Endothelial cell of umbilical vein (primary cell): ENCODE data around the gene TAS1R1. TPM values are rescaled to one million over a fixed set of nuclear protein-coding genes. Genes with fewer than 3 reads are reported as not detected.

Experiments
- BruUV-seq: library from RNA; stranded (reverse); fragments of 400-500 nt; replicated peaks from 2 replicates; lab custom pipeline; 2021; lab: Mats Ljungman, UMichigan
- CTCF ChIA-PET: fragments of 300-600, 350-600 bp; sonication (Branson Sonifier 250); formaldehyde crosslinking; loops from one replicate; lab custom pipeline; 2021; ENCODE audit warnings: antibody characterized with exemption, inconsistent platforms; lab: Charles Lee
- POLR2A ChIA-PET: fragments of 300-600, 350-600 bp; sonication (Branson Sonifier 250); formaldehyde crosslinking; loops from one replicate; lab custom pipeline; 2021; ENCODE audit warnings: antibody characterized with exemption, inconsistent platforms; lab: Charles Lee
- DNase-seq: peaks from one replicate; pipeline ENCODE4 v3.0.0-alpha.2; 2011; ENCODE audit warnings: low read depth, low spot score
- FAIRE-seq: peaks from 2 replicates; lab custom pipeline; 2011; peaks lifted over from hg19 to GRCh38; lab: Jason Lieb, UNC
- H2AFZ ChIP-seq: 2 replicates; pipeline ENCODE4 v1.6.0; 2012; ENCODE audit warnings: low read depth, low read length, control low read depth, inconsistent platforms
- H3K27ac ChIP-seq: 2 replicates; pipeline ENCODE4 v1.5.1; 2011; ENCODE audit warnings: low read depth, mild to moderate bottlenecking, control low read depth, low read length, moderate library complexity; ENCODE audit not compliant: insufficient read depth
- H3K27me3 ChIP-seq, 2 experiments: 2 replicates each; pipeline versions ENCODE4 v1.6.0 to v1.6.1; 2011; ENCODE audit warnings: low read length in 2 of 2, mixed read lengths in 1 of 2; ENCODE audit not compliant: control insufficient read depth in 2 of 2, insufficient read depth in 2 of 2
- H3K36me3 ChIP-seq, 2 experiments: 2 replicates in 1 of 2; 3 replicates in 1 of 2; pipeline ENCODE4 v1.5.1; 2011; ENCODE audit warnings: low read length in 2 of 2, mild to moderate bottlenecking in 1 of 2, moderate library complexity in 1 of 2; ENCODE audit not compliant: control insufficient read depth in 2 of 2, insufficient read depth in 2 of 2; ENCODE audit errors: extremely low read depth in 1 of 2
- H3K4me1 ChIP-seq: 3 replicates; pipeline ENCODE4 v1.5.1; 2011; ENCODE audit warnings: mild to moderate bottlenecking, low read length; ENCODE audit not compliant: control insufficient read depth, insufficient read depth; ENCODE audit errors: extremely low read depth
- H3K4me2 ChIP-seq: 2 replicates; pipeline ENCODE4 v1.6.1; 2011; ENCODE audit warnings: low read length, control low read depth, mixed read lengths; ENCODE audit not compliant: insufficient read depth
- H3K4me3 ChIP-seq, 3 experiments: fragments of 200-600 bp in 1 of 3; sonication (generic), shearing (Covaris generic) in 1 of 3; replicated peaks in 1 of 3; 2 replicates each; pipeline ENCODE4 v1.5.1; 2011 to 2016; ENCODE audit warnings: control low read depth in 3 of 3, low read length in 3 of 3, mild to moderate bottlenecking in 2 of 3, inconsistent platforms in 1 of 3, low read depth in 1 of 3, moderate library complexity in 1 of 3; ENCODE audit not compliant: insufficient read depth in 1 of 3
- H3K79me2 ChIP-seq: 2 replicates; pipeline ENCODE4 v1.6.0; 2012; ENCODE audit warnings: low read length, inconsistent platforms; ENCODE audit not compliant: control insufficient read depth, insufficient read depth
- H3K9ac ChIP-seq: replicated peaks from 2 replicates; pipeline ENCODE3; 2011; ENCODE audit warnings: low read length, control low read depth; ENCODE audit not compliant: insufficient read depth; ENCODE audit errors: extremely low read depth
- H3K9me1 ChIP-seq: replicated peaks from 3 replicates; pipeline ENCODE4 v1.6.0; 2011; ENCODE audit warnings: mild to moderate bottlenecking, low read length; ENCODE audit not compliant: control insufficient read depth, insufficient read depth; ENCODE audit errors: extremely low read depth
- H3K9me3 ChIP-seq: replicated peaks from 2 replicates; pipeline ENCODE4 v1.5.1; 2012; ENCODE audit warnings: low read length, inconsistent platforms; ENCODE audit not compliant: control insufficient read depth, insufficient read depth
- H4K20me1 ChIP-seq: replicated peaks from 2 replicates; pipeline ENCODE3; 2011; ENCODE audit warnings: mild to moderate bottlenecking, low read length; ENCODE audit not compliant: control insufficient read depth, insufficient read depth; ENCODE audit errors: extremely low read depth
- CTCF ChIP-seq, 2 donors: IDR thresholded peaks; 1 replicate in 1 of 2; 2 replicates in 1 of 2; pipeline ENCODE4 v1.5.1; 2011; ENCODE audit warnings: low read length in 2 of 2, mild to moderate bottlenecking in 2 of 2, moderate library complexity in 2 of 2, control low read depth in 1 of 2, inconsistent platforms in 1 of 2, low read depth in 1 of 2; ENCODE audit not compliant: insufficient read depth in 1 of 2; ENCODE audit errors: extremely low read depth in 1 of 2
- EZH2 ChIP-seq: IDR thresholded peaks from 2 replicates; pipeline ENCODE4 v1.6.1; 2012; ENCODE audit warnings: borderline replicate concordance, low read depth, mild to moderate bottlenecking, moderate library complexity, low read length, inconsistent platforms; ENCODE audit not compliant: severe bottlenecking
- FOS ChIP-seq: IDR thresholded peaks from 2 replicates; pipeline ENCODE4 v1.6.1; 2011; ENCODE audit warnings: mild to moderate bottlenecking, low read length, moderate library complexity, borderline replicate concordance; ENCODE audit not compliant: insufficient read depth
- GATA2 ChIP-seq: IDR thresholded peaks from 2 replicates; pipeline ENCODE4 v1.7.0; 2011; ENCODE audit warnings: low read depth, mild to moderate bottlenecking, moderate library complexity, mixed read lengths, low read length; ENCODE audit not compliant: insufficient read length, insufficient read depth
- JUN ChIP-seq: IDR thresholded peaks from 2 replicates; pipeline ENCODE4 v1.6.1; 2011; ENCODE audit warnings: borderline replicate concordance, low read depth; ENCODE audit not compliant: insufficient read length, insufficient read depth
- MAX ChIP-seq: IDR thresholded peaks from 2 replicates; pipeline ENCODE4 v1.6.1; 2011; ENCODE audit not compliant: insufficient read depth, insufficient read length
- MYC ChIP-seq: IDR thresholded peaks from one replicate; pipeline ENCODE4 v1.6.1; 2011; ENCODE audit warnings: mild to moderate bottlenecking, low read depth, low read length
- POLR2A ChIP-seq: IDR thresholded peaks from 2 replicates; pipeline ENCODE4 v1.6.1; 2012; ENCODE audit warnings: low read depth, mild to moderate bottlenecking, control low read depth, low read length
- dilution Hi-C: fragments of 300-500 bp; cut with MboI; formaldehyde crosslinking; loops from one replicate; pipeline ENCODE4 v1.15.0; 2019; ENCODE audit warnings: low sequenced_read_pairs; ENCODE audit not compliant: extremely low pct_ligation_motif_present
- intact Hi-C: fragments of 100-400 bp; cut with micrococcal nuclease; formaldehyde crosslinking; loops from one replicate; pipeline ENCODE4 v1.10.0; 2022
- polyA plus RNA-seq, 4 experiments: library from polyadenylated mRNA; depleted of rRNA in 3 of 4; stranded (reverse) in 3 of 4; unstranded in 1 of 4; fragments of >200 nt; gene quantifications; 2 replicates each; pipeline versions ENCODE4 v1.2.1 to v1.2.3, GENCODE V29; 2011 to 2012; ENCODE audit warnings: missing spikeins in 1 of 4
- total RNA-seq: library from RNA; stranded (reverse); gene quantifications from 2 replicates; pipeline ENCODE4 v1.2.3, GENCODE V29; 2021

Gene TAS1R1
- total and polyA plus RNA-seq, 2 donors (not counting 3 experiments of a cell fraction or from before 2014, with no cell fraction given) = not detected

GRCh38 chr1:6591644-6592043, 36.5 kb downstream of the TAS1R1 start:
- no peak overlapping the region for H2AFZ ChIP-seq
- ChIA-PET CTCF (no interaction called here), POLR2A (no interaction called here)
- no peak for FAIRE-seq
- no peak overlapping the region for H3K27ac ChIP-seq
- no peaks in the 10 kb centered on the region for H3K4me1 ChIP-seq
- H3K9ac ChIP-seq = no peak overlapping the region
- H3K79me2 ChIP-seq = peaks cover 8% of the 10 kb centered on the region
- H3K27me3 ChIP-seq = no peaks in the 10 kb centered on the region
- DNase-seq = no peak
- dilution Hi-C loops = no loop called here
- H3K9me1 ChIP-seq = no peaks in the 10 kb centered on the region
- intact Hi-C loops = no loop called here
- no peak overlapping the region for H3K4me2 ChIP-seq
- no TSS peak for BruUV-seq
- no peaks in the 10 kb centered on the region for H4K20me1 ChIP-seq
- H3K9me3 ChIP-seq = no peaks in the 10 kb centered on the region
- no peak overlapping the region for H3K4me3 ChIP-seq
- peaks cover 4 to 42% of the 10 kb centered on the region in 2 experiments for H3K36me3 ChIP-seq
- TF ChIP-seq GATA2 = no peak
- TF ChIP-seq MYC = no peak
- no peak for TF ChIP-seq MAX
- no peak for TF ChIP-seq CTCF (IDR thresholded peaks at IDR 0.05; ENCODE audit: extremely low read depth in 1 of 2, insufficient read depth in 1 of 2, low read depth in 1 of 2, low read length in 2 of 2)
- TF ChIP-seq POLR2A = no peak
- TF ChIP-seq FOS = no peak
- no peak for TF ChIP-seq JUN
- no peak for TF ChIP-seq EZH2
